ELF-1 (cell line): Measurements from ENCODE around the gene LRRC15.

Experiments
- DNase-seq: peaks from one replicate; pipeline ENCODE4 v3.0.0-alpha.2; 2016; ENCODE audit warnings: low read depth, low spot score

LRRC15 gene

DNA sequence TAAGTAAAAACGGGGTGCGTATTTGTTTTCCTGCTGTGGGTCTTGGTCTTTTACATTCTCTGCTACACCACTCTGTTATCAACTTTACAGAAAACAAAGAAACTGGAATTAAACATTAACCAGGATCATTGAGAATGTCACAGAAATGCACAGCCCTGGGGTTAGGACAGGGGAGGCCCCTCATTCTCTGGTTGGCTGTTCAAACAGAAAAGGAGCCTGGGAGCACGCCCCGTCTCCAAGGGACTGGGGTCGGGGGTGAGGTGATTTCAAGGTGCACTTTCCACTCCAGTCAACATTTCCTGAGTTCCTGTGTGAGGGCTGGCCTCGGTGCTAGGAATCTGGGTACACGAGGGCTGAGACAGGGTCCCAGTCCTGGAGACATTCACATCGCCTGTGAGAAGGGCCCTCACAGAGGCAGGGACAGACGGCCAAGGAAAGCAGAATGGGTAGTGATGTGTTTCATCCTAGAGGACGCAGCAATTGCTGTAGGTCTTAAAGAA, 48.7 kb downstream of the LRRC15 start:
- no peak for DNase-seq

DNA sequence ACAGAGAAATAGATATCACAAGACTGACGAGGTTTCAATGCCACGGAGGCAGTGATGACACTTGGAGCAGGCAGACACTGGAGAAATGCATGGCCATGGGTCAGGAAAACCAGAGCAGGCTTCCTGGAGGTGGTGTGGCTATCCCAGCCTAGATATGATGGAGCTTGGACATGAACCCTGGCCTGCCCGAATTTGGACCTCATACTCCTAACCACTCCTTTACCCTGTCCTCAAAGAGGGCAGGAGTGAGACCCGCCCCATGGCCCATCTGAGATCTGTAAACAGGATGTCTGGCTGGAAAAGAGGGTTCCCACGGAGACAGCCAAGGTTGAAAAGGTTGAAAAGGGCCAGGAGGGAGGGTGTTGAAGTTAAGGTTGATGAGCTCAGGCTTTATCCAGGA, 49.4 kb downstream of the LRRC15 start:
- DNase-seq: no peak

DNA sequence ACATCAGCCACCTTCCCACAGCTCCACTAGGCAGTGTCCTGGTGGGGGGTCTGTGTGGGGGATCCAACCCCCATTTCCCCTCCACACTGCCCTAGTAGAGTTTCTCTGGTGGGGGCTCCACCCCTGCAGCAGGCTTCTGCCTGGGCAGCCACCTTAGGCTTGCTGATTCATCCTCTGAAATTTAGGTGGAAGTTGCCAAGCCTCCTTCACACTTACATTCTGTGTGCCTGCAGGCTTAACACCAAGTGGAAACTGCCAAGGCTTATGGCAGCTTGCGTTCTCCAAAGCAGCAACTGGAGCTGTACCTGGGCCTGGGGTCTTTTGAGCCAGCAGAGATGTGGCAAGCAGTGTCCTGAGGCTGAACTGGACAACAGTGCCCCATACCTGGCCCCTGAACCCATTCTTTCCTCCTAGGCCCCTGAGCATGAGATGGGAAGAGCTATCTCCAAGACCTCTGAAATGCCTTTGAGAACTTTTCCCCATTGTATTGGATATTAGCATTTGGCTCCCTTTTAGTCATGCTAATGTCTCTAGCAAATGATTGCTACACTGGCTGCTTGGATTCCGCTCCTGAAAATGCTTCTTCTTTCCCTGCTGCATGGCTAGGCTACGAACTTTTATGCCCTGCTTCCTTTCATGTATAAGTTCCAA, 50.9 kb downstream of the LRRC15 start:
- no peak for DNase-seq

DNA sequence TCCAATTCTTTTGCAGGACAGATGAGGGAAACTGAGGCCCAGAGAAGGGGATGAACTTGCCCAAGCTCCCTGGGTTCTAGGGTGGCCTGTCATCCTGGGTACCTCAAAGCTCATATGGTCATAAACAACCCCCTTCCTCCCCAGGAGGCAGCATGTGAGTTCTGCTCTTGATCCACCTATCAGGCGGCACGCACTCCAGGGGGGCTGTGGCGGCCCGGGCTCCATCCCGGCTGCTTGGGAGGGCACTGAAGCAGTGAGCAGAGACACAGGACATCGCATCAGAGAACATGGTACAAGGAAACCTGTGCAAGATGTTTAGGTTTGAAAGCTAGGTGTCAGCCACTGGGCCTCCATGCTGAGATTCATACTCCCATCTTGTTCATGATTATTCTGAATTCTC, 52.6 kb downstream of the LRRC15 start:
- no peak for DNase-seq

DNA sequence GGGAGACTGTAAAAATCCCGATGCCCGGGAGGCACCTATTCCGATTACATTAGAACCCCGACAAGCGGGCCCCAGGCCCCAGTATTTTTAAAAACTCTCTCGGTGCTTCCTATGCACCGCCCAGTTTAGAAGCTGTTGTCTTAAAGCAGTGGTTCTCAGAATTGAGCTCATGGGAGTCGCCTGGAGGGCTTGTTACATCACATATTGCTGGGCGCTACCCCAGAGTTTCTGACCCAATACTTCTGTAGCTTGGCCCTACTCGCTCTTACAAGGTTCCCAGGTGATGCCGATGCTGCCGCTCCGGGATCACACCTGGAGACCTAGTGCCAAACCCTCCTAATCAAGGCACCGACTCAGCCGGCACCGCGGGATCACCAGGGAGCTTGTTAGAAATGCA, 53.6 kb downstream of the LRRC15 start:
- DNase-seq: no peak

DNA sequence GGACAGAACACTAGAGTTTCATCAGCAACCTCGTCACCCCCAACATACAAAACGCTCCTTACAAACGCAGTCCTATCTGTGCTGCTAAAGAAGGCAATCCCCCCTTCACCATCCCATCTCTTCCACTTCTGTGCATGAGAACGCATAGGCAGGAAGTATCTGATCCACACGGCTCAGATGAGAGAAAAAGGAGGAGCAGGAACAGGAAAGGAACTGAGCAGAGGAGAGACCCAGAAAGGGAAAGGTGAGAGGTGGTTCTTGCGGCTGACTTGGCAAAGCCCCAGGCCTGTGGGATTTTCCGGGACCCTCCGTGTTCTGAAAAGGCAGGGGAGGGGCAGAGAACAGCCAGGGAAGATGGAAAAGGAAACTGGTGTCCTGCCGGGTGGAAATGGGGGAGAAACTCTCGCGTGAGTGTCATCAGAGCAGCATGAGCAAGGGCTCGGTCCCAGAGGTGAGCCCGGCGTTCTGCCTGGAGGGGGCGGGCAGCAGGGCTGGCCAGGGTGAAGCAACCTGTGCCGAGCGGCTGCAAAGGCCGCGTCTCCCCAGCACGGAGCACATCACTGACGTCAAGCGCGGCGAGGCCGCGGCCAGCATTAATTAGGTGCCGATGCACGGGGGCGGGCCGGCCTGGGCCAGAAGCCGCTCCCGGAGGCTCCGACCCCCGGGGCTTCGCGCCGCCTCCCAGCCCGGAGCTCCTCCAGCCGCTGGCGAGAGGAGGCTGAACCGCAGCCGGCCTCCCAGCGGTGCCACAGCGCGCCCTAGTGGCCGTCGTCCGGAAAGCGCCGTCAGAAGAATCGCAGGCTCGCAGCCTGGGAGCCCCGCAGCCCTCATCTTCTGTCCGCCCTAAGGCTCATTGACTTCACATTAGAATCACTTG, 54.2 kb downstream of the LRRC15 start:
- peak; percentile 98 for DNase-seq

DNA sequence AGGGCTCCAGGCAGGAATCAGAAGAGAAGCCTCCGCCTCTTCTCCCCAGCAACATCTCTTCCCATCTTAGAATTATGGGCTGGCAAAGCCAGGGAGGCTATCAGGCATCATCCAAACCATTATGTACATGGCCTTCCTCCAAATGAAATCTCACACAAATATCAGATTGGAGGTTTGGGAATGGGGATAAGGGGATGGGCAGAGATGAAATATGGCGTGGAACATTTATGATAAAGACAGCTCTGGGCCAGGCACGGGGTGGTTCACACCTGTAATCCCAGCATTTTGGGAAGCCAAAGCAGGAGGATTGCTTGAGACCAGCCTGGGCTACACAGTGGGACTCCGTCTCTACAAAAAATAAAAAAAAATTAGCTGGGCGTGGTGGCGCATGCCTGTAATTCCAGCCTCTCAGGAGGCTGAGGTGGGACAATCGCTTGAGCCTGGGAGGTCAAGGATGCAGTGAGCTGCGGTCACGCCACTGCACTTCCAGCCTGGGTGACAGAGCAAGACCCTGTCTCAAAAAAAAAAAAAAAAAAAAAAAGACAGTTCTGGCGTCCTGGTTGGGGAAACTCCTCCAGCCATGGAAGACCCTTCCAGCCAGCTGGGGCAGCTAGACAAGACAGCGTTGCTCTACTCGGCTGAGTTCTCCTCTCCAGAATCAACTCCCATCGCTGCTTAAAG, 55.0 kb downstream of the LRRC15 start:
- DNase-seq: peak; percentile 69

DNA sequence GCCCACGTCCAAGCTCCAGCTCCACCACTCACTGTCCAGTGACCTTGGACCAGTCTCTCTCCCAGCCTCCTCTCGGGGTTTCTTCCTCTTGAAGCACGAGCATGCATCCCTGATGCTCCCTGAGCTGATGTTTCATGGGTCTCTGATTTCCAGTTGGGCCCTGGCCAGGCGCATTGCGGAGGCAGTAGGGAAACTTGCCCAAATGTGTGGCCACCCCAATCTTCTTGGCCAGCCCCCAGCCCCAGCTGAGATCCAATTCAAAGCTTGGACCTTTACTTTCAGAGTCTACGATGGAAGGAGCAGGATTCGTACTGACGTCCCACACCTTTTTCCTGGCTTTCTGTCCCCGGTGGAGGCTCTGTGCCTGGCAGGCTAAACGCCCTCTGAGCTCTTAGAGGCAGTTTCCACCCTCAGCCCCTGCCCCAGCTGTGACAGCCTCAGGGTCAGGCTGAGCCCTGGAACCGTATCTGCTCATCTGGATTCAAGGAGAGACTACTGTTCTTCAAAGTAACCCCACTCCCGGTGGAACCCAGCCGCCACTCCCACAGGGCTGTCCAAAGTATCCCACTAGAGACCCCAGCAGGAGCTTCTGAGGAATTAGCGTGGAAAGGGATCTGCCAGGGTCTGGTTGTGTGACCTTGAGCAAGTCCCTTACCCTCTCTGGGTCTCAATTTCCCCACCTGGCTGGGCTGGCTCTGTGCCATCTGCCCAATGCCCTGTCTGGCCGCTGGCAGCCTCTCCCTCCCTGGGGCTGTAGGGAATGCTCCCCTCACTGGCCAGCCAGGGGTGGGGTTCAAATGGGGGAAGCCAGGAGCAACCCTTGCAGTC, 55.8 kb downstream of the LRRC15 start:
- DNase-seq: peak; percentile 65

DNA sequence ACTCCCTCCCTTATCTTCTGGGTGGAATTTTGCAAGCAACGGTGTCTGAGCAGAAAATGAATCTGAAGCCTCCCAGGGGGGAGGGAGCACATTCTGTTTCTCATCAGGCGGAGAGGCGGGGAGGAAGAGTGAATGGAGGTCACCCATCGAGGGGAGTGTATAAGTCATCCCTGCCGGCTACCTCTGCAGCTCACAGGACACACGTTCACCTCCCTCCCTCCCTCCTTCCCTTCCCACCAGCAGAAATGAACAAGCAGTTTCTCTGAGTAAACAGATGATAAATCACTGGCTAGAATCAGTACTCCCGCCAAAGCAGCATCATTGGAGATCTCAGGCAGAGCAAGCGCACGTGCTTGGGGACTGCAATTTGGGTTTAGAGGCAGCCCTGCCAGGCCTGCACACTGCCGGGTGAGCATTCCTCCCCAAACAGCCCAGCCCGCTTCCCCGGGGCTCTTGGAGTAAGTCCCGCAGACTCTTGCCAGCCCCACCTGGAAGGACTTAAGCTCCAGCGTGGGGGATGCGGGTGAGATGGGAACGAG, 56.7 kb downstream of the LRRC15 start:
- peak; percentile 67 for DNase-seq

DNA sequence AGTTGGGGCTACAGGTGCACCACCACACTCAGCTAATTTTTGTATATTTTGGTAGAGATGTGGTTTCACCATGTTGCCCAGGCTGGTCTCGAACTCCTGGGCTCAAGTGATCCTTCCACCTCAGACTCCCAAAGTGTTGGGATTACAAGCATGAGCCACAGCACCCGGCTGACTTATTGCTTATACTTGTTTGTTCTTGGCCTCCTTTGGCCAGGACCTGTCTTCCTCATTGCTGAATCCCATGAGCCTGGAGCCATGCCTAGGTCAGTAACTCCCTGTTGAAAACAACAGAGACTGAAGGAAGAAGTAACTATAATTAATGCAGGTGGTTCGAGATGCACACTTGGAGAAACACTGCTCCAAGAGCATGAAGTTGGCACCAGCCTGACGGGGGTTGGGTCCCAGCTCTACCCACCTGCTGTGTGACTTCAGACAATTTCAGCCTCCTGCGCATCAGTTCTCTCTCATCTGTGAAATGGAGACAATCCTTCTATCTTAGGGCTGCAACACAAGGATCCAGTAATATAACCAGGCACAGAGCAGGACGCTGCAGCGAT, 57.3 kb downstream of the LRRC15 start:
- DNase-seq: no peak

DNA sequence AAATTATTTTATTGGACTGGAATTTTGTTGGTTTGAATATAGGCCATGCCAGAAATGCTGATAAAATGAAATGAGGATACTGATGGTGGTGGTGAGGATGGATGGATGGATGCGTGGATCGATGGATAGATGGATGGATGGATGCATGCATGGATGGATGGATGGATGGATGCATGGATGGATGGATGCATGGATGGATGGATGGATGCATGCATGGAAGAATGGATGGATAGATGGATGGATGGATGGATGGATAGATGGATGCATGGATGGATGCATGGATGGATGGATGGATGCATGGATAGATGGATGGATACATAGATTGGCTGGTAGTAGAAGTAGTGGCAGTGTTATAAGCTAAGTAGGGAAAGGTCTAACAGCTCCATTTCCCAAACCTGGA, 58.5 kb downstream of the LRRC15 start:
- no peak for DNase-seq

DNA sequence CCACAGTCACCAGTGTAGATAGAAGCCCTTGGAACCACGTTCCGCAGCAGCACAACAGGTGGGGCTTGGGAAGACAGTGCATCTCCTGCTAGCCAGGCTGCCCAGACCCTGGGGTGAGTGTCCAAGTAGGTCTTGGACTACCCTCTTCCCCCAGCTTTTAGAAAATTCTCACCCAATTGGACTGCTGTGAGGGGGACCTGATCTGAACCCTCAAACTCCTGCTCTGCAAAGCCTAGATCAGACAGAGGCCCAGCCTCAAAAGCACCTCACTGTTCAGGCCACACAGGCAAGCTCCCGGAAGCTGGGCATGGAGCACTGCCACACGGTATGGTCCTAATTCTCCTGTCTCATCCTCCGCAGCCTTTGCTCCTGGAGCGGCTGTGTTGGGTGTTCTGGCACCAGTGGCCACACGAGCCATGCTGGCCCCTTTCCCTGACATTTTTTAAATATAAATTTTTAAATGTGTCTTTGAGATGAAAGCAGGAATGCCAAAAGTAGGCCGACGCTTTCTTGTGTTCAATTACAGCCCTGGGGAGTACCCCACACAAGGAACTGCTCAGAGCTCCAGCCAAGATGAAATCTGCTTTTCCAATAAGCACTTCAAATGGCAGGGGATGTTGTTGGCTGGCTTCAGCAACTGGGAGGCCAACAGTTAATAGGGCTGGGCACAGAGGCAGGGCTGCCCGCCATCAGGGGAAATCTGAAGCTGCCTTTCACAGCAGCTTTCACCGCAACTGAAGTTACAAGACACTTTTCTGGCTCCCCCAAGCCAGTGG, 59.3 kb downstream of the LRRC15 start:
- DNase-seq: no peak

DNA sequence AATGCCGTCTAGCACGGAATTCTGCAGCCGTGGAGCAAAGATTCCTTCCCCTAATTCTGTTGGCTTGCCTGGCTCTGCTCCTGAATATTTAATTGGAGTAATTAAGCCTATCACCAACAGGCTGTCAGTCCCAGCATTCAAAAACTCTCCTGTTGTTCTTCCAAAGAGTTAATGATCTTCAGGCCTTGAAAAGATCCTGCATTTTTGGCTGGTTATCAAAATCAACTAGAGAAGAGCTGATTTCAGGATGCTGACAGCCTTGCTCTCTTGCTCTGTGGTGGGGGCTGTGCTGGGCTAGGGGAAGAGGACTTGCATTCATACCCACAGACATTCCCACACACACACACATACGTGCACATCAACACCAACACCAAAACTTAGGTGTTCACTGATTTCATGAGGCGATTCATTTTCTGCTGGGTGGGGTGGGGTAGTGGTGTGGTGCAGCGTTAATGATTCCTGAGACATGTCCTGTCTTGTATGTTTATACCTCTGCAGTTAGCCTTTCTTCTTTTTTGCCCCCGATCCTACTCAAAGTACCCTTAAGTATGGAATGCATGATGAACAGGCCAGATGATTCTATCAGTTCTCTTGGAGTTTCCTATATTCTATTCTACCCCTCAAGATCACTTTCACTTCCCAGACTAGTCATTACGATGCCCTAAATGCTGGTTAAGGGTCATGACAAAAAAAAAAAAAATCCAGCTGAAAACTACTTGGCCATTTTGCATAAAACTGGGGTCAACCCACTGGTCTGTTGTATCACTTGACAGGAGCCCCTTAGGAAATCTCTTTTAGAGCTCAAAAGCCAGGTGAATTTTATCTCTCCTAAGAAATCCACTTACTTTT, 60.7 kb downstream of the LRRC15 start:
- DNase-seq: no peak

DNA sequence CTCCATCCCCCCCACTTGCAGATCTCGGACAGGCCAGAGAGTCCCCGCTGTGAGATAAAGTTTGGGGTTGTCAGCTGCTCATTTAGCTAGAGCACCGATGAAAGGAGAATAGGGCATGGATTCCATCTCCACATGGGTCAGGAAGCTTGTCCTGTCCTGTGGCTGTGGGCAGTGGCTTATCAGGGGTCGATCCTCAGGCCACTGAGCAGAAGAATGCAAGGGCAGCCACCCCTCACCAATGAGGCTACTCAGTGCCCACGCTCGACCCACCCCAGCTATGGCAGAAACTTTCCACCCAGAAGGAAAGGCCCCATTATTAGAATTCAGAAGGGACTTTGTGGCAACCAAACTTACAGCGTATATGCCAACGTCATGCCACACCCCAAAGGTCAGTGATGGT, 61.7 kb downstream of the LRRC15 start:
- no peak for DNase-seq

DNA sequence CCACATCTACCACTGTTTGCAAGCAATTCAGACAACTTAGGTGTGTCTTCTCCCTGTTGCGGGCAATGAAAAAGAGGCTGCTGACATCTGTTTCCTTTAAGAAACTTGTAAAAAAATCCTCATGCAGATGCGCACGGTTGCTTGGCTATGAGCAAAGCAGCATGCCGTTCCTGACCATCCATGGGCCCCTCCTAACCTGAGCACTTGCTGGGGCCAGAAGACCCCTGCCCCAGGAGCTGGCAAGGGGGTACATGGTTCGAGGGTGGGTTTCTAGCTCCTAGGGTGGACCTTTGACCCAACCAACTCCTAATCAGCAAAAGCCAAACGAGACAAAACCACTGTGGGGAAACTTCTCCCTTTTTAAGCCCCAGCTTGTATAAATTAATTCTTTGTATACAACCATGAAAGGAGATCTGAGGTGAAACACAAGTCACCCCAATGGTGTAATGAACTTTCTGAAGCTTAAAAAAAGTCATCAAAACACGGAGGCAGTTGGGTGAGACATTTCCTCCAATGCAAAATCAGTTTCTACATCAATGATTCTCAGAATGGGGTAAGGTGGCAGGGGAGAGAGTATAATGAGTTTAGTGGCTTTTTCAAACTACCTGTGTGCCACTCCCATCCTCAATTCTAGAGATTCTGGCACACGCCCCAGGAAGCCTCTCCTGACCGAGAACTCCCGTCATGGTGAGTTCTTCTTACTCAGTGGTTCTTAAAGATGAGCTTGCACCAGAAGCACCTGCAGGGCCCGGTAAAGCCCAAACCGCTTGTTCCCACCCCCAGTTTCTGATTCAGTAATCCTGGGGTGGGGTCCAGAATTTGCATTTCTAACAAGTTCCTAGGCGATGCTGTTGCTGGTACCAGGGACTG, 62.5 kb downstream of the LRRC15 start:
- no peak for DNase-seq

DNA sequence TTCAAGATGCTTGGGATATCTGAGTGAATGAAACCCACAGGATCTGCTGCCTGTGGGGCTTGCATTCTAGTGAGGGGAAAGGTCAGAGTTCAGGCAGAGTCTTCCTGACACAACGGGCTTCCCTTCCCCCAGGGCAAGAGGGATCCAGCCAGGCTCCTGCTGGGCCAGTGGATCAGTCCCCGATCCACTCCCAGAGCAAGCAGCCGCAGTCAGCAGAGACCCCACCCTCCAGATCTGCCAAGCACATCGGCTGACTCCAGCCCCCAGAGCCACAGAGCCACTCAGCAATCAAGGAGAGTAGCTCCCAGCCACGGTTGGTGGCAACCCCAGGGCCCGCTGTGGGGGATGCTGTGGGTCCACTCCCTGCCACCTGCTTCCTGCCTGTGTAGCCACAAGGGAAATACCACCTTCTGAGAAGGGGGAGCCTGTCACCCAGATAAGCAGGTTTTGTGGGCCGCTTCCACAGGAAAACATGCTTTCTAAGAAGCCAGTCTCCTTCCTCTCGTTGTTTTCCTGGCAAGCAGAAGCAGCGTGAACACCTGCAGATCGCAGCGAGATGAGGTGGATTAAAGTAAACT, 63.3 kb downstream of the LRRC15 start:
- no peak for DNase-seq

DNA sequence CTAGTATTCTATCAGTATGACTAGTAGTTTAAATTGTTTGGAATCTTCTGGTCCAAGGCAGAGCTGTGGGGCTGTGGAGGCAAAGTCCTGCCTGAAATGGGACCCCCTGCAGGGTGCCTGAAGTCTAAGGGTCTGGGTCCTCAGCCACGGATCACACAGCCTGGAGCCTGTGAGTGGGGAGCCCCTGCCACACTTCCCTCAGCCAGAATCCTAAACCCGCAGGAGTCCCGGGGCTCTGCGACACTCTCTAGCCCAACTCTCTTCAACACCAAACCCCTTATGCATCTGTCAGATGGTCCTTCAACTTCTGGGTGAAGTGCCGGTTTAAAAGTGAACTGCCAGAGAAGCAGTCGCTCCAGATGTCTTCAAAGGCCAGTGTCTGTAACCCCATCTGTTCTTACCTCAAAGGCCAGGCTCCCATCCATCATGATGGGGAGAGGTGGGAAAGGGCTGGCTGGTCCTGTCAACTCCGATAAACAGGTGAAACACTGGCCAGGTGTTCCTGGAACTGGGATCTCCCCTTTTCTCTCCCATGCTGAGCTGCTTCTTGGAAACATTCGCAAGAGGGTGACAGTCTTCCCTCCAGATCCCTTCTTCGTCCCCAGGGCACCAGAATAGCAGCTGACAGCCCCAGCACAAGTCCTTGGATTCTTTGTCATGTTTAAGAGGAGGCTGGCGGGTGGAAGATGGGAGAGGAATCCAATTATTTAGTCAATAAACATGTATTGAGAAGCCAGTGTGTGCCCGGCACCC, 64.0 kb downstream of the LRRC15 start:
- peak; percentile 92 for DNase-seq
